Stimulated activated CD4-positive, alpha-beta T cell treated with anti-CD3 and anti-CD28 coated beads, Interleukin-15, amount 100 ng/mL, for 1 hour (primary cell): Measurements from ENCODE around the gene LCP2.

Experiments
- DNase-seq, 2 donors: peaks; one replicate each; pipeline ENCODE4 v3.0.0-alpha.2; 2020; ENCODE audit warnings: low read depth in 1 of 2, low spot score in 1 of 2

LCP2 gene

GRCh38 chr5:170296935-170297588 lies 515 bp downstream of the LCP2 start:
- DNase-seq: no peak

GRCh38 chr5:170296036-170296934 lies 1.3 kb downstream of the LCP2 start:
- no peak for DNase-seq

- no peak for DNase-seq
Measured at GRCh38 chr5:170294556-170294955, 3.0 kb downstream of the LCP2 start.

DNA sequence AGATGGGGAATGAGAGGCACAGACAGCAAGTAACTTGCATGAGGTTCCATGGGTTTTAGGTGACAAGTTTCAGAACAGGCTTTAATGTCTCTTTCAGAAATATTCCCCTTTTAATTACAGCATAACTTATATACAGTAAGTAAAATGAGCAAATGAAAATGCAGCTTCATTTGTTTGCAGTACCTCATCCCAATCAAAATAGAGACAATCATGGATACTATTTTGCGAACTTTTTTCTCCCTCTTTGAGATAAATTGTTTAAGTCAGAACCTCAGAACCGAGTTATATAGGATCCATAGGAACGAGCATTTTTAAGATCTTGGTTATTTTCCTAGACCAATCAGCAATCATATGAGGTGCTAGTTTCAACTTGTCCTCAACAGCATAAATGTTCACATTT lies 3.5 kb downstream of the LCP2 start:
- no peak for DNase-seq

DNA sequence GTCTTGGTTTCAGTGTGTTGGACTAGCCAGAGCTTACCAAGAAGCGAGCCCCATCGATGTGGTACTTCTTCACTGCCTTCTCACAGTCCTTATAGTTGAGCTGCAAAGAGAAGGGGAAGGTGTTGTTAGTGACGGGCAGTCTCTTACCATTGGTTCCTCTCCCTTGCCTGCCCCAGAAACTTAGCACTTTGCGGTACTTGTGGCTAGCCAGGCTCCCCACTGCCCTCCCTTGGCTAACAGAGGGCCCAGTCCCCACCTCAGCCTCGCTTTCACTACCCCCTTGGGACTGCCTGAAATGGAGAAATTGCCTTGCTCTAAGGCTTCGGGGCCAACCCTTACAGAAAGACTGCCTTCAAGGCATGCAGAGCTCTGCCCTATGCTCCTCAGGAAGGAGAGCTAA lies 4.3 kb downstream of the LCP2 start:
- DNase-seq: no peak

DNA sequence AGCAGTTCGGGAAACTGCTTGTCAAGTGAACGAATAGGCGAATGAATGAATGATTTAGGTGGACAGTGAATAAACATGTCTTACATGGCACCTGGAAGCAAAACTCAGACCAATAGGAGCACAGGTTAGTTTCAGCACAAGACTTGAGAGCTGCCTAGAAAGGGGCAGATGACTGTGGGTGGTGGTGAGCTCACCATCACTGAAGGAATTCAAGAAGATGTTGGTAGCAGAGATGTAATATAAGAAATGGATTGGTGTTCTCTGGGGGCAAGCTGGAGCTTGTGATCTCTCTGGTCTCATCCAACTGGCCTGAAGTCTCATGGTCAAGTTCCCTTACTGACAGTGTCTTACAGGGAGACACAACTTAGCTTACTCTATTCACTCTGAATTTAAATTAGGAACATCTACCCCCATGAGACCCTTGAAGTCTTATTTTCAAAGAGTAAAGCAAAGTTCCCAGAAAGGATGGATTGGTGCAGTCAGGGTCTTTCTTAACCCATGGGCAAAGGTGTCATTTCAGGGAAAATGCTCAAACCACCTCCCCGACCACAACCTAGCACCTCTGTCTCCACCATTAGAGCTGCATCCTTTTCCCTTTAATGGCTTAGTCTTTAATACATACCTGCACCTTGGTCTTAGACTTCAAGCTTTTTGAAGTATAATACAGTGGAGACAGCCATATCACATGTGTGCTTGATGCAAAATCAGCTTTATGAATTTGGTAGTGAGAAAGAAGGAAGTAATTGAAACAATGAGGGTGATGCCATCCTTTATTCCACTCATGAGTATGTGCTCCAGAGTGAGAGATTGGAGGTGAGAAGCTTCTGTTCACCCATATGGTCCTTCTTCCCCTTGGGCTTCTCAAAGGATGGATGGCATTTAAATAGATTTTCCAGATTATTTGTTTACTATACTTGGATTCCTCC lies 5.1 kb downstream of the LCP2 start:
- DNase-seq: no peak

GRCh38 chr5:170290498-170290897 lies 7.1 kb downstream of the LCP2 start:
- DNase-seq: no peak

DNA sequence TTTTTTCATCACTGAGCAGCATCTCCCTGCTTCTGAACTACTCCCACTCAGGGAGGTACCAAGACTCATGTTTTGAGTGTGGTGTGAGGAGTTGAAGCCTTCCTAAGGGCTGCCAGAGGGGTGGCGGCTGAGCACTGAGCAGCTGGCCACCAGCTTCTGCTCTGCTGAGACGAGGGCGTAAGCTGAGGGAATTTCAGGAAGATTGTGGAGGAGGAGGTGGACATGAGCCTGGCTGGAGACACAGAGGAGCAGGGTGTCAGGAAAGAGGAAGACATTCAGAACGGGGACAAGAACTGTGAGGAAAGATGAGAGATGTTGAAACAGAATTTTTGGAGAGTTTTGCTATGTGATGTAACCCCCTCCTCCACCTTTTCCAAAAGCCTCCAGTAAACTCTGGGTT lies 7.8 kb downstream of the LCP2 start:
- DNase-seq: no peak

- DNase-seq: no peak
Measured at GRCh38 chr5:170289121-170289520, 8.5 kb downstream of the LCP2 start.

DNA sequence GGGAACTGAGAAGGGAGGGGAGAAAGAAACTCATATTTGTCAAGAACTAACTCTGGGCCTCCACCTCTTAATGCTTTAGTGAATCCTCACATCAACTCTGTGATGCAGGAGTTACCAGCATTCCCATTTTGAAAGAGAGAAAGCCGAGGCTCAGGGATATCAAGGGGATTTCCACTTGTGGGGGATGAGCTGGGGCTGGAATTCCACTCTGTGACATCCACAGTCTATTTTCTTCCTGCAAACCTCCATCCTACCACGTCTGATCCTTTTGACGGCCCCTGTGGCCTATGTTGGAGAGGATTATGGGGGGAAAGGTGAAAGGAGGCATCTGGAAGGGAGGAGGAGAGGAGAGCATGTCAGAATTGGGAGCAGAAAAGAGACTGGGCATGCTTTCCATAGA lies 9.0 kb downstream of the LCP2 start:
- DNase-seq: no peak

DNA sequence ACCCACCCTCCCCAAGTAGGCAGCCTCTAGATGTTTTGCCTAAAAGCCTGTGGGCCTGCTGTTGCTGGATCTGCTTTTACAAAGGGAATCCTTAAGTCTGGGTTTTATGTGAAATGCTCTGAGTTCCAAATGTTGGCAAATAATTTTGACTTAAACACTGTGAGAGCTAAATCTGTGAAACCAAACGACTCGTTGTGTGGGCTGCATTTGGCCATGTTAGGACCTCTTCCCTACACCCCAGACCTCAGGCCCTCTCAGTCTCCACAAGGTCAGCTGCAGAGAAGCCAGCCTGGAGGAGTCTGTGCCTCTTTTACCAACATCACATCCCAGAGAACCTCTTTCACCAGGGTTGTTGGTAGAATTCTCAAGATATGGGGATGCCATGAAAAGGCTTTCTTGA lies 9.4 kb downstream of the LCP2 start:
- DNase-seq: no peak

DNA sequence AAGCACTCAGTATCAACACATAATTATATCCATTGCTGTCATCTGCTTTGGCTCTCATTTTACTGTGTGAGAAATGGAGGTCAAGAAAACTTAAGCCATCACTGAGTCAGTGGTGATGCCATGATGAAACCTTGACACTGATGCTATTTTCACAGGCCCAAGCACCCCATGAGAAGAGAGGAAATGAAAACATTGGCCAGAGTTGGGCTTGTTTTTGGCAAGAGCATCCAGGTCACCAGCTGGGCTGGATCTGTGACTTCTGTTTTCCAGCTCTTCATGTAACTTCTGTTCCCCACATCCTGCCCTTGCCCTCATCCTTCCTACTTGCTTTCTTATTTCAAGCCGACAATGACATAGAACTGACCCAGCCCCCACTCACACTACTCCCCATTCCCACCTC lies 10.0 kb downstream of the LCP2 start:
- no peak for DNase-seq

DNA sequence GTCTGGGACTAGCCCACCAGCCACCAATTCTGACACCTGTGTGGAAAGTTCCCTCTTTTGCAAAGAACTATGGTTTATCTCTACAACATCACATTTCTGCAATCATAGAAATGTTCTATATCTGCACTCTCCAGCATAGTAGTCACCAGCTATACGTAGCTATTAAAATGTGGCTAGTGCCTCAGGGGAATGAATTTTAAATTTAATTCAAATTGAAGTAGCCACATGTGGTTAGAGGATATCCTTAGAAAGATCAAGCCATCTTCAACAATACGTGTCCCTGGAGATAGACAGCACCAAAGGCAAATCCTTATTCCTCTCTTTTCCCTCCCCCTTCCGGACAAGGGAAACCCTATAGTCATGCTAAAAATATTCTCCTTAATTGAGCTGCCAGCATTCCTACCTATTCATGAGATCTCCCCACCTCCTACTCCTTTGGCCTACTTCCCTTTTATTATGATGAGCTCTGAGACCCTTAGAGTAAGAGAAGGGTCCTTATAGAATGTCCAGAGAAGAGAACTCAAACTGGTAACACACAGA lies 11.1 kb downstream of the LCP2 start:
- DNase-seq: no peak

DNA sequence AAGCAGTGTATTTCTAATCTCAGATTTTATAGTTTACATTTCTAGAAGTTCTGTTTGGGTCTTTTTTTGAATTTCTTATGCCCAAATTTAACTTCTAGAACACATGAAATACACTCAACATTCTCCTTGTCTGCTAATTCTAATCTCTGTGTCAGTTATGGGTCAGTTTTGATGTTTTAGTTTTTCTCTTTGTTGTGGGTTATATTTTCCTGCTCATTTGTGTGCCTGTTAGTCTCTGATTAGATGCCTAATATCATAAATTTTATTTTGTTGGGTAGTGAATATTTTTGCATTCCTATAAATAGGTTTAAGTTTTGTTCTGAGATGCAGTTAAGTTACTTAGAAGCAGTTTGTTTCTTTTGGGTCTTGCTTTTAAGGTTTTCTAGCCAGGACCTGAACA lies 12.4 kb downstream of the LCP2 start:
- DNase-seq: no peak

DNA sequence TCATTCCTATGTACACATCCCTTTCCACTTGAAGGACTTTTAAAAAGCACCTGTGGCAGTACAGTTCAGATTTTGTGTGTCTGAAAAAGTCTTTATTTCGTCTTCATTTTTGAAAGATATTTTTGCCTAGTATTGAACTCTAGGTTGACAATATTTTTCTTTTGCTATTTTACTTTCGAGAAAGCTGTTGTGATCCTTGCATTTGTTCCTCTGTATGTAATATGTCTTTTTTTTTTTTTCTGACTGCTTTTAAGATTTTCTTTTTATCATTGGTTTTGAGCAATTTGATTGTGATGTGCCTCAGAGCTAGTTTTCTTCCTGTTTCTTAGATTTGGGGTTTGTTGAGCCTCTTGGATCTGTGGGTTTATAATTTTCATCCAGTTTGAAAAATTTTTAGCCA lies 13.3 kb downstream of the LCP2 start:
- DNase-seq: no peak

DNA sequence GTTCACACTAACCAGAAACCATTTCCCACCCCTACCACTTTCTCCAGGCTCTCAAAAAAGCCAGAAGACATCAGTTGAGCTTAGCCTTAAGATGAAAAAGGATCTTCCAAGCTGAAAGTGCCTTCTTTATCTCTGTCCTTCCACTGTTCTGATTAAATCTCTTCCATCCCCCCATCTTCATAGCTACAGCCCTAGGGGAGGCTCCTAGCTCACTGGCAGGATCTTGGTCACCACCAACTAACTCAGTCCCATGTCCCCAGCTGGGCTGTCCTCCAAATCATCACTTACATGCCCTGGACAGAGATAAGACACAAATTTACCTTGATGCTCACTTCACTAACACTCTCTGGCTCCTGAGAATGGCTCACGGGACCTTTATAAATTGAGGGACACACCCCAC lies 14.3 kb downstream of the LCP2 start:
- no peak for DNase-seq

DNA sequence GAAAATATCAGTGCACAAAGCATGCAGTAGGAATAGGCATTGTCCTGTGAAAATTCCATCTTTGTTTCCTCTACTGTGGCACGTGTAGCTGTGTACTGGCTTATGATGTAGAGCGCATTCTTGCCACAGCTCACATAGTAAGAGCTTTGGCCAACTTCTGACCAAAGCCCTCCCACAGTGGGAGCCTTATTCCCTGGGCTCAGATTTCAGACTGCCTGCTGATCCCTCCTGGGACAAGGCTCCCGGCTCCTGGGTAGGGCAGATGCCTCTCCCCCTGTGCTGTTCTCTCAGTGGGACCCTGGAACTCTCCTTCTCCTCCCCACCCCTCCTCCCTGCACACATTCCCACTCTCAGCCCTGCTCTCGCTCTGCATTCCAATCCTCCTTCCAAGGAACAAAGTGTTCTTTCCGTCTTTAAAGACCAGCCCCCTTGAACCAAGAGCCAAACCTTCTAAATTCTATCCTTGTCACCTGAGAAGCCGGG lies 17.5 kb downstream of the LCP2 start:
- DNase-seq: no peak

DNA sequence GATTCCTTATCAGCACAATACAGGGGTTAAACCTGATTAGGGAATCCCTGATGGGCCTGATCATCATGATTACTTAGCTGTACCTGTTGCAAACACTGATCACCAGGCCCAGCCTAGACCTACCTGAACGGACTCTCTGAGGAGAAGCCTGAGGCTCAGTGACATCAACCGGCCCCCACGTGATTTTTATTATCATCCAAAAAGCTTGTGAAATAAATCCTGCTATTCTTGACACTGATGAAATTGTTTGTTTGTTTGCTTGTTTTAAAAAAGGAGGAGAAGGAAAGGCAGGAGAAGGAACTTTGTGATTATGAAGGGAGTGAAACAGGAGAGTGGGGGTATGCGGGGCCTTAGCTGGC lies 18.1 kb downstream of the LCP2 start:
- no peak for DNase-seq

DNA sequence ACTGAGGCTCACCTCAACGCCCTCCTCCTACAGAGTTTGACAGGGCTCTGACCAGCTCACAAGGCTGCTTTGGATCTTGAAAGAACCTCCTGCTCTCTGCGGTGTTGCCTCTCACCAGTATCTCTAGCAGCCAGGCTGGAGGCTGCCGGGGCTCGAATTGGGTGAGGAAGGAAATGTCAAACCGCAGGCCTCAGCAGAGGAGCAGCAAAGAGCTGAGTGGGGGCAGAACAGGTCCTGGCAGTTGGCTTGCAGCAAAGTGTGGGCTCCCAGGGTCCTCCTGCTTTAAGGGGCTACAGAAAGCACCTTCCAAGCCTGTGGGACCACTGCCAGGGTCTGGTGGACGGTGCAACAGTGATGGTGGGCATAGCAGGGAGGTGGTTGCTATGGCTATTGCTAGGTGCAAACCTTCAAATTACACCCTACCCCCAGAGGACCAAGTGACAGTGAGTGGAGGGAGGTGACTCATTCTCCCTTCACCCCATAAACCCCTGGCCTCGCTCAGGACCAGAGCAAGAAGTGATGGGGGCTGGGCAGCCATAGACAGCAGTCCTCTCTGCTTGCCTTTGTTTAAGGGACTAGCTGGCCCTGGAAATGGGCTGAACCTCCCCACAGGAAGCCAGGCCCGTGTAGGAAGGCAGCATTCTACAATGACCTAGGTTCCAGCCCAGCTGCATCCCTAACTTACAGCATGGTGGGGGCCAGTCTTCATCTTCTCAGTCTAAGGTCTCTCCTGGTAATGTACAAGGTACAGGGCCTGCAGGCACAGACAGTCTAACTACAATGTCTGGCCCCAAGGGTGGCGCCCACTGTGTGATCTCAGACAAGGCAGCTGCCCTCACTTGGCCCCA lies 18.7 kb downstream of the LCP2 start:
- DNase-seq: peak; percentile 60 to 71

DNA sequence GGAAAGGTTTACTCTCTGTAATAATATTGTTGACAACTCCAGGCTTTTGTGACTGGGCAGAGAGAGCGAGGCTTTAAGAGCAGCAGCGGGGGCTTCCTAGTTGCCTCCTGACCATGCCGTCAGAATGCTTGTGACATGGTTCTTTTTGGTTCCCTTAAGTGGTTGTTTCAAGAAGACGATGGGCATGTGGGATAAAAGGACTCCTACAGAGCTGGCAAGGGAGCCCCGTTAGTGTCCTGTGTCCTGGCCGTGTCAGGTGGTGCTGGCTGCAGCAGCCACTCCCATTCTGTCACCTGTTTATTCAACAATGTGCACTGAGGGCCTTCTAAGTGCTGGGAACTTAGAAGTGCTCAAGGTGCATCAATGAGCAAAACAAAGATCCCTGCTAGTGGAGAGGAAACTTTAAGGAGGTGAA lies 19.7 kb downstream of the LCP2 start:
- DNase-seq: no peak
